Tibial artery (tissue), 4 donors: ENCODE measurements around the gene ODAD4.
"Not testable (repeated sequence)": the region's sequence is repeated elsewhere in the genome, so short reads cannot be mapped to it uniquely, and the experiment has no call there.

Experiments
- DNase-seq, 2 donors: peaks; one replicate each; pipeline ENCODE4 v3.0.0-alpha.2; 2019
- H3K27ac ChIP-seq, 2 donors: fragments of 200-600 bp; sonication (generic) in 1 of 2; 1 replicate in 1 of 2; 2 replicates in 1 of 2; pipeline ENCODE4 v1.5.1; 2018 to 2019; ENCODE audit warnings: mild to moderate bottlenecking in 1 of 2
- H3K27me3 ChIP-seq, 2 donors: fragments of 200-600 bp; sonication (generic) in 1 of 2; one replicate each; pipeline versions ENCODE4 v1.5.1 to v1.6.0; 2016 to 2019
- H3K36me3 ChIP-seq, 3 donors: fragments of 200-600 bp; sonication (generic) in 2 of 3; one replicate each; pipeline ENCODE4 v1.5.1; 2016 to 2019; ENCODE audit warnings: mild to moderate bottlenecking in 2 of 3
- H3K4me1 ChIP-seq, 4 donors: fragments of 200-600 bp; sonication (generic) in 2 of 4; 1 replicate in 3 of 4; 2 replicates in 1 of 4; pipeline ENCODE4 v1.5.1; 2016 to 2019
- H3K4me3 ChIP-seq, 2 donors: fragments of 200-600 bp; sonication (generic) in 1 of 2; 1 replicate in 1 of 2; 2 replicates in 1 of 2; pipeline ENCODE4 v1.5.1; 2018 to 2019; ENCODE audit warnings: mild to moderate bottlenecking in 2 of 2
- H3K9me3 ChIP-seq, 3 donors: fragments of 200-600 bp; sonication (generic) in 1 of 3; one replicate each; pipeline ENCODE4 v1.5.1; 2016 to 2019
- intact Hi-C: fragments of 100-400 bp; cut with DNase I; formaldehyde crosslinking; loops from one replicate; pipeline ENCODE4 v1.15.0; 2023; ENCODE audit warnings: low total_unique reads
- TF ChIP-seq, protein P1 (sequence below), 2 experiments: fragments of 200-600 bp in 1 of 2; fragments of 450-650 bp in 1 of 2; IDR thresholded peaks; one replicate each; pipeline ENCODE4 v1.5.1; 2017 to 2019; ENCODE audit warnings: antibody characterized with exemption in 2 of 2, mild to moderate bottlenecking in 1 of 2, moderate library complexity in 1 of 2

The ODAD4 gene

DNA sequence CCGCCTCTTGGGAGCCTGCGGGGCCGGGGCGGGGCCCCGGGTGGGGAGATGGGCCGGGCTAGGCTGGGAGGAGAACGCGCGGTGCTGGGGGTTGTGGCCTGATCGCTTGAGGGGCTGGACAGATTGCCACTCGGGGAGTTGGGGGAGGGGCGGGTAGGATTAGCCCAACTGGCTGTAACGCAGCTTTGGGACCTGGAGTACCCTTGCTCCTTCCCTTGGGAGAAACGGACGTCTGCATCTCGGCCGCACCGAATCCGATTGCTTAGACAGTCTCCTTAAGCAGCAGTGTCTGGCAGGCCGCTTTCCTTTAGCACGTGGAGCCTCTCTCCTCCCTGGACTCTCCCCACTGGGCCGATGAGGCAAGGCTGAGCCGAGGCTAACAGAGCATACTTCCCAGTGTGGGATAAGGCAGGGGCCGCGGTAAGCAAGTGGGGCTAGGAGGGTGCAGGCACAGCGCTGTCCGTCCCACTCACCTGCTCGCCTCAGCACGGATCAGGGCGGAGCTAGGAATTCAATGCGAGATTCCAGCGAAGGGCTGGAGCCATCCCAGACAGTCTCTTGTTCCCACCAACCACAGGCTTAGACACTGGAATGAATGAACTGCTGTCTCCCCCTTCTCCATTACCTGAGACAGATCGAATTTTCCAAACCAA is 11.1 kb upstream of the ODAD4 start:
- intact Hi-C loops = no loop called here
- H3K4me1 ChIP-seq = peaks cover 0 to 37% (median 20%) of the 10 kb centered on the region in 4 donors
- DNase-seq = peak; percentile 78 to 90
- peak overlapping the region; percentile 91 to 100 for H3K4me3 ChIP-seq
- H3K36me3 ChIP-seq = no peaks in the 10 kb centered on the region
- TF ChIP-seq, protein P1, sequence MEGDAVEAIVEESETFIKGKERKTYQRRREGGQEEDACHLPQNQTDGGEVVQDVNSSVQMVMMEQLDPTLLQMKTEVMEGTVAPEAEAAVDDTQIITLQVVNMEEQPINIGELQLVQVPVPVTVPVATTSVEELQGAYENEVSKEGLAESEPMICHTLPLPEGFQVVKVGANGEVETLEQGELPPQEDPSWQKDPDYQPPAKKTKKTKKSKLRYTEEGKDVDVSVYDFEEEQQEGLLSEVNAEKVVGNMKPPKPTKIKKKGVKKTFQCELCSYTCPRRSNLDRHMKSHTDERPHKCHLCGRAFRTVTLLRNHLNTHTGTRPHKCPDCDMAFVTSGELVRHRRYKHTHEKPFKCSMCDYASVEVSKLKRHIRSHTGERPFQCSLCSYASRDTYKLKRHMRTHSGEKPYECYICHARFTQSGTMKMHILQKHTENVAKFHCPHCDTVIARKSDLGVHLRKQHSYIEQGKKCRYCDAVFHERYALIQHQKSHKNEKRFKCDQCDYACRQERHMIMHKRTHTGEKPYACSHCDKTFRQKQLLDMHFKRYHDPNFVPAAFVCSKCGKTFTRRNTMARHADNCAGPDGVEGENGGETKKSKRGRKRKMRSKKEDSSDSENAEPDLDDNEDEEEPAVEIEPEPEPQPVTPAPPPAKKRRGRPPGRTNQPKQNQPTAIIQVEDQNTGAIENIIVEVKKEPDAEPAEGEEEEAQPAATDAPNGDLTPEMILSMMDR (IDR thresholded peaks at IDR 0.05) = no peak
- H3K27me3 ChIP-seq = no peaks in the 10 kb centered on the region
- H3K9me3 ChIP-seq = no peaks in the 10 kb centered on the region
- peak overlapping the region; percentile 81 to 94 for H3K27ac ChIP-seq

- DNase-seq = no peak
- intact Hi-C loops = no loop called here
Measured at GRCh38 chr17:41919840-41920579, 10.4 kb upstream of the ODAD4 start.

DNA sequence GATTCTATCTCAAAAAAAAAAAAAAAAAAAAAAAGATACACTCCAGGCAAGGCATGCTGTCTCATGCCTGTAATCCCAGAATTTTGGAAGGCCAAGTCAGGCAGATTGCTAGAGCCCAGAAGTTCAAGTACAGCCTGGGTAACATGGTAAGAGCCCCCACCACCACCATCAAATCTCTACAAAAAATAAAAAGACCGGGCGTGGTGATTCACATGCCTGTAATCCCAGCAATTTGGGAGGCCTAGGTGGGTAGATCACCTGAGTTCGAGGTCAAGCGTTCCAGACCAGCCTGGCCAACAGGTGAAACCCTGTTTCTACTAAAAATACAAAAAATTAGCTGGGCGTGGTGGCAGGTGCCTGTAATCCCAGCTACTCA is 9.8 kb upstream of the ODAD4 start:
- H3K4me1 ChIP-seq = peaks cover 0 to 28% (median 20%) of the 10 kb centered on the region in 4 donors
- H3K36me3 ChIP-seq = no peaks in the 10 kb centered on the region
- H3K9me3 ChIP-seq = no peaks in the 10 kb centered on the region
- no peaks in the 10 kb centered on the region for H3K27me3 ChIP-seq
- no peak overlapping the region for H3K4me3 ChIP-seq
- intact Hi-C loops = no loop called here
- TF ChIP-seq, protein P1 (IDR thresholded peaks at IDR 0.05) = no peak
- no peak for DNase-seq
- no peak overlapping the region for H3K27ac ChIP-seq

More at GRCh38 chr17:41919840-41920579, 10.4 kb upstream of the ODAD4 start:
- Histone ChIP-seq H3K36me3 (no peaks in the 10 kb centered on the region), H3K27ac (peak overlapping the region; percentile 81 to 94), H3K4me3 (peak overlapping the region in 1 of 2 donors; percentile 100), H3K9me3 (no peaks in the 10 kb centered on the region), H3K27me3 (no peaks in the 10 kb centered on the region), H3K4me1 (peaks cover 0 to 33% (median 20%) of the 10 kb centered on the region in 4 donors)
- TF ChIP-seq, protein P1 (IDR thresholded peaks at IDR 0.05) = no peak

DNA sequence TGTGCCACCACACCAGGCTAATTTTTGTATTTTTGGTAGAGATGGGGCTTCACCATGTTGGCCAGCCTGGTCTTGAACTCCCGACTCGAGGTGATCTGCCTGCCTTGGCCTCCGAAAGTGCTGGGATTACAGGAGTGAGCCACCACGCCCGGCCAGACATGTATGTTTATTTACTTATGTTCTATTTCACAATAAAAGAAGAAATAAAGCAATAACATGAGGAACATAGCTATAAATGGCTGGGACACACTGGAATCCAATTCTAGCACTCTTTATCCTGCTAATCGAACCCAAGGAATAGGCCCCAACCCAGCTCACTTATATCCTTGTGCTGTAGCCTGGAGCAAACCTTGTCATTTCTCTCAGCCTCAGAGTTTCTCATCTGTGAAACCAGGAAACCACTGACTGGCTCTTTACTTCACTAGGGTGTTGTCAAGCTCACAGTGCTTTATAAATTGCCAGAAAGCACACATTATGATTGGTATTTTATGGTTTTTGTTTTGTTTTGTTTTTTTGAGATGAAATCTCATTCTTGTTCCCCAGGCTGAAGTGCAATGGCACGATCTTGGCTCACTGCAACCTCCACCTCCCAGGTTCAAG is 4.3 kb upstream of the ODAD4 start:
- Histone ChIP-seq H3K27ac (no peak overlapping the region), H3K9me3 (no peaks in the 10 kb centered on the region), H3K4me1 (peaks cover 0 to 15% (median 11%) of the 10 kb centered on the region in 4 donors), H3K36me3 (no peaks in the 10 kb centered on the region), H3K27me3 (no peaks in the 10 kb centered on the region), H3K4me3 (no peak overlapping the region)
- intact Hi-C loops = no loop called here
- TF ChIP-seq, protein P1 (IDR thresholded peaks at IDR 0.05) = no peak
- DNase-seq = no peak

DNA sequence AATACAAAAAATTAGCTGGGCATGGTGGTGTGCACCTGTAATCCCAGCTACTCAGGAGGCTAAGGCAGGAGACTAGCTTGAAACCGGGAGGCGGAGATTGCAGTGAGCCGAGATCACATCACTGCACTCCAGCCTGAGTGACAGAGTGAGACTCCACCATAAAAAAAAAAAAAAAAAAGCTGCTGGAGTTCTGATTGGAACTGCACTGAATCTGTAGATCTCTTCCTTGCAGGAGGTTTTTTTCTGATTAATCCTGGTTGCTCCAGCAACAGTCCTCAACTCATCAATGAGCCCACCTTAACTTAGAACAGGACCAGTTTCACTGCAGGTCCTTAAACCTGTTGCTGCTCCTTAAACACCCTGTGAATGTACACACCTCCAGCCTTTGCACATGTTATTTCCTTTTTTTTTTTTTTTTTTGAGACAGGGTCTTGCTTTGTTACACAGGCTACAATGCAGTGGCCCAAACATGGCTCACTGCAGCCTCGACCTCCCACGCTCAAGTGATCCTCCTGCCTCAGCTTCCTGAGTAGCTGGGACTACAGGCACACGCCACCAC is 1.6 kb upstream of the ODAD4 start:
- no peak for DNase-seq
- Histone ChIP-seq H3K27me3 (no peaks in the 10 kb centered on the region), H3K9me3 (no peaks in the 10 kb centered on the region), H3K4me3 (no peak overlapping the region), H3K4me1 (peaks cover 0 to 18% (median 11%) of the 10 kb centered on the region in 4 donors), H3K27ac (peak overlapping the region in 1 of 2 donors; percentile 89), H3K36me3 (no peaks in the 10 kb centered on the region)
- TF ChIP-seq, protein P1 (IDR thresholded peaks at IDR 0.05) = no peak
- intact Hi-C loops = no loop called here

DNA sequence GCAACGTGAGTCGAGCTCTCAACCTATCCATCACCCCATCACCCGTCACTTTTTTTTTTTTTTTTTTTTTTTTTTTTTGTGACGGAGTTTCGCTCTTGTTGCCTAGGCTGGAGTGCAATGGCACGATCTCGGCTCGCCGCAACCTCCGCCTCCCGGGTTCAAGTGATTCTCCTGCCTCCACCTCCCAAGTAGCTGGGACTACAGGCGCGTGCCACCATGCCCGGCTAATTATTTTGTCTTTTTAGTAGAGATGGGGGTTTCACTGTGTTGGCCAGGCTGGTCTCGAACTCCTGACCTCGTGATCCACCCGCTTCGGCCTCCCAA is 378 bp downstream of the ODAD4 start:
- H3K36me3 ChIP-seq = peaks cover 0 to 12% (median under 1%) of the 10 kb centered on the region in 3 donors
- H3K27ac ChIP-seq = peak overlapping the region; percentile 77 to 89
- H3K9me3 ChIP-seq, intact Hi-C loops, H3K27me3 ChIP-seq, DNase-seq: not testable (repeated sequence)
- H3K4me3 ChIP-seq = peak overlapping the region; percentile 59 to 62
- H3K4me1 ChIP-seq = peaks cover 0 to 18% (median 11%) of the 10 kb centered on the region in 4 donors

GRCh38 chr17:41931715-41932114 is 1.3 kb downstream of the ODAD4 start:
- intact Hi-C loops, DNase-seq, H3K4me3 ChIP-seq, H3K27me3 ChIP-seq, H3K27ac ChIP-seq, H3K9me3 ChIP-seq: not testable (repeated sequence)
- peaks cover 0 to 21% (median 8%) of the 10 kb centered on the region in 3 donors for H3K36me3 ChIP-seq
- H3K4me1 ChIP-seq = peaks cover 0 to 18% (median 11%) of the 10 kb centered on the region in 4 donors
